Thoracic aorta (tissue), 2 donors: Measurements from ENCODE around the gene MIPOL1. TPM values are rescaled to one million over a fixed set of nuclear protein-coding genes. Genes with fewer than 3 reads are reported as not detected.
"Not testable (repeated sequence)": the region's sequence is repeated elsewhere in the genome, so short reads cannot be mapped to it uniquely, and the experiment has no call there.

Experiments
- ATAC-seq: fragments of 150-250 bp; one replicate; pipeline ENCODE4 v1.8.0; 2017; ENCODE audit warnings: low read depth; ENCODE audit not compliant: insufficient number of reproducible peaks, low FRiP score
- DNase-seq: peaks from one replicate; pipeline ENCODE4 v3.0.0-alpha.2; 2020; ENCODE audit warnings: low spot score
- H3K27ac ChIP-seq, 2 donors: fragments of 200-600 bp; sonication (generic); 1 replicate in 1 of 2; 2 replicates in 1 of 2; pipeline ENCODE4 v1.5.1; 2016; ENCODE audit warnings: mild to moderate bottlenecking in 2 of 2, moderate library complexity in 2 of 2
- H3K27me3 ChIP-seq: fragments of 200-600 bp; sonication (generic); replicated peaks from 2 replicates; pipeline ENCODE4 v1.6.0; 2016; ENCODE audit warnings: mild to moderate bottlenecking; ENCODE audit not compliant: insufficient read depth
- H3K36me3 ChIP-seq: fragments of 200-600 bp; sonication (generic); one replicate; pipeline ENCODE4 v1.5.1; 2016
- H3K4me1 ChIP-seq, 2 donors: fragments of 200-600 bp; sonication (generic); 1 replicate in 1 of 2; 2 replicates in 1 of 2; pipeline versions ENCODE4 v1.5.1 to v1.6.0; 2016; ENCODE audit warnings: low read depth in 2 of 2, mild to moderate bottlenecking in 1 of 2; ENCODE audit not compliant: control insufficient read depth in 1 of 2
- H3K4me3 ChIP-seq: fragments of 200-600 bp; sonication (generic); 2 replicates; pipeline ENCODE4 v1.5.1; 2016; ENCODE audit warnings: mild to moderate bottlenecking
- H3K9me3 ChIP-seq: fragments of 200-600 bp; sonication (generic); 2 replicates; pipeline ENCODE4 v1.5.1; 2016
- CTCF ChIP-seq: fragments of 200-600 bp; sonication (generic); IDR thresholded peaks from one replicate; pipeline ENCODE4 v1.5.1; 2019; ENCODE audit warnings: antibody characterized with exemption
- total RNA-seq, 2 donors: library from RNA; depleted of rRNA; stranded (reverse); fragments of >200 nt; gene quantifications; one replicate each; pipeline versions ENCODE4 v1.1.0 to v1.2.3, GENCODE V29; 2016

MIPOL1 gene
- total RNA-seq, 2 donors from 2014 or later: 13.1 to 16.8 TPM

- H3K9me3 ChIP-seq: no peaks in the 10 kb centered on the region
- no peak for TF ChIP-seq CTCF
- H3K27me3 ChIP-seq: no peaks in the 10 kb centered on the region
- no peak overlapping the region for H3K27ac ChIP-seq
- DNase-seq: no peak
- no peaks in the 10 kb centered on the region for H3K36me3 ChIP-seq
- ATAC-seq: no peak
- no peak overlapping the region for H3K4me3 ChIP-seq
- peaks cover 3 to 13% of the 10 kb centered on the region in 2 donors for H3K4me1 ChIP-seq
These were observed 4.0 kb downstream of the MIPOL1 start for GRCh38 chr14:37201724-37202123.

- no peak for TF ChIP-seq CTCF
- Histone ChIP-seq H3K36me3 (no peaks in the 10 kb centered on the region), H3K4me1 (peaks cover 0 to 8% of the 10 kb centered on the region in 2 donors), H3K27ac (no peak overlapping the region), H3K27me3 (no peaks in the 10 kb centered on the region), H3K4me3 (no peak overlapping the region), H3K9me3 (no peaks in the 10 kb centered on the region)
- DNase-seq (no peak), ATAC-seq (no peak)
These were observed 4.5 kb downstream of the MIPOL1 start for GRCh38 chr14:37202265-37202664.

- ATAC-seq: no peak
- no peaks in the 10 kb centered on the region for H3K36me3 ChIP-seq
- H3K27ac ChIP-seq: no peak overlapping the region
- peaks cover 0 to 6% of the 10 kb centered on the region in 2 donors for H3K4me1 ChIP-seq
- no peaks in the 10 kb centered on the region for H3K27me3 ChIP-seq
- no peak for TF ChIP-seq CTCF
- no peak overlapping the region for H3K4me3 ChIP-seq
- H3K9me3 ChIP-seq: no peaks in the 10 kb centered on the region
- DNase-seq: no peak
These were observed 5.1 kb downstream of the MIPOL1 start for GRCh38 chr14:37202812-37203211.

- TF ChIP-seq CTCF: no peak
- Histone ChIP-seq H3K36me3 (no peaks in the 10 kb centered on the region), H3K27me3 (no peaks in the 10 kb centered on the region), H3K9me3 (no peaks in the 10 kb centered on the region), H3K27ac (no peak overlapping the region), H3K4me1 (peaks cover 0 to 6% of the 10 kb centered on the region in 2 donors), H3K4me3 (no peak overlapping the region)
- DNase-seq: no peak
- no peak for ATAC-seq
These were observed 5.7 kb downstream of the MIPOL1 start for GRCh38 chr14:37203423-37203822.

- not testable (repeated sequence) for H3K27ac ChIP-seq, H3K36me3 ChIP-seq, H3K4me1 ChIP-seq, H3K4me3 ChIP-seq, H3K9me3 ChIP-seq, ATAC-seq, H3K27me3 ChIP-seq, DNase-seq
These were observed 8.2 kb downstream of the MIPOL1 start for GRCh38 chr14:37205623-37206605.

- H3K27ac ChIP-seq, H3K4me1 ChIP-seq, H3K9me3 ChIP-seq, H3K4me3 ChIP-seq, DNase-seq, ATAC-seq, H3K27me3 ChIP-seq, H3K36me3 ChIP-seq: not testable (repeated sequence)
These were observed 11.9 kb downstream of the MIPOL1 start for GRCh38 chr14:37209617-37210016.
